GM12801 (cell line): ENCODE results near the gene SYNCRIP.

Experiments
- TF ChIP-seq, protein P1 (sequence below): IDR thresholded peaks from one replicate; pipeline ENCODE4 v1.5.1; 2011; ENCODE audit warnings: control low read depth; ENCODE audit not compliant: insufficient read length; ENCODE audit errors: extremely low read depth

Gene SYNCRIP

DNA sequence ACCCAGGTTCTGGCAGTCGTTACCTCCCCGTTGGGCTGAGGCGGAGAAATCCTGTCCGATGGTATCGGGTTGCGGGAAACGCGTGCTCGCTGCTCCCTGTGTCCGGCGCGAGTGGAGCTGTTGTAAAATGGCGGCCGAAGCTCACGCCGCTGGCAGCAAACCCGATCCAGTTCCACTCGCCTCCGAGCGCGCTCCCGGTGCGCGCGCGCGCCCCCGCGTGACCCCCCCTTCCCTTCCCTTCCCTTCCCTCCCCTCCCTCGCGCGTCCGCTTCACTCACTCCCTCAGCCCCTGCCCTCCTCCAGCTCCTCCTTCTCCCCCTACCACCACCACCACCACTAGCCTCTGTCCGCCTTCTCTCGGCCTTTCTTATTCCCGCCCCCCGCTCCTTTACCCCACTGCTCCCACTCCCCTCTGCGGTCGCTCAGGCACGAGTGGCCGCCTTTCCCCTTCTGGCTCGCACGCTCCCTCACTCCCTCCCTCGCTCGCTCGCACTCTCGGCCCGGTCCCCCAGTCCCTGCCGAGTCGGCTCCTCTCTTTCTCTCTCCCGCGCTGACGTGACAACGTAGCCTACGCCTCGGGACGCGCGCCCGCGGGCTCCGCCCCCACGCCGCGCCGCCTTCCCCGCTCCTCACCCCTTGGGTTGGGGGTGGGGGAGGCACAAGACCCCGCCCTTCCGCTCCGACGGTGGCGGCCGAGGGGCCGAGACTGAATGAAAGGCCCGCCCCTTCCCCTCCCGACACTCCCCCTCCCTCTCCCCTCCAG lies at the start of gene SYNCRIP:
Gene SYNCRIP, minus strand, starts transcription at position 113 of the 763 bp plus-strand sequence. CDS start 1,447 bp downstream, outside the sequence.
- TF ChIP-seq, protein P1, sequence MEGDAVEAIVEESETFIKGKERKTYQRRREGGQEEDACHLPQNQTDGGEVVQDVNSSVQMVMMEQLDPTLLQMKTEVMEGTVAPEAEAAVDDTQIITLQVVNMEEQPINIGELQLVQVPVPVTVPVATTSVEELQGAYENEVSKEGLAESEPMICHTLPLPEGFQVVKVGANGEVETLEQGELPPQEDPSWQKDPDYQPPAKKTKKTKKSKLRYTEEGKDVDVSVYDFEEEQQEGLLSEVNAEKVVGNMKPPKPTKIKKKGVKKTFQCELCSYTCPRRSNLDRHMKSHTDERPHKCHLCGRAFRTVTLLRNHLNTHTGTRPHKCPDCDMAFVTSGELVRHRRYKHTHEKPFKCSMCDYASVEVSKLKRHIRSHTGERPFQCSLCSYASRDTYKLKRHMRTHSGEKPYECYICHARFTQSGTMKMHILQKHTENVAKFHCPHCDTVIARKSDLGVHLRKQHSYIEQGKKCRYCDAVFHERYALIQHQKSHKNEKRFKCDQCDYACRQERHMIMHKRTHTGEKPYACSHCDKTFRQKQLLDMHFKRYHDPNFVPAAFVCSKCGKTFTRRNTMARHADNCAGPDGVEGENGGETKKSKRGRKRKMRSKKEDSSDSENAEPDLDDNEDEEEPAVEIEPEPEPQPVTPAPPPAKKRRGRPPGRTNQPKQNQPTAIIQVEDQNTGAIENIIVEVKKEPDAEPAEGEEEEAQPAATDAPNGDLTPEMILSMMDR, result no peak

DNA sequence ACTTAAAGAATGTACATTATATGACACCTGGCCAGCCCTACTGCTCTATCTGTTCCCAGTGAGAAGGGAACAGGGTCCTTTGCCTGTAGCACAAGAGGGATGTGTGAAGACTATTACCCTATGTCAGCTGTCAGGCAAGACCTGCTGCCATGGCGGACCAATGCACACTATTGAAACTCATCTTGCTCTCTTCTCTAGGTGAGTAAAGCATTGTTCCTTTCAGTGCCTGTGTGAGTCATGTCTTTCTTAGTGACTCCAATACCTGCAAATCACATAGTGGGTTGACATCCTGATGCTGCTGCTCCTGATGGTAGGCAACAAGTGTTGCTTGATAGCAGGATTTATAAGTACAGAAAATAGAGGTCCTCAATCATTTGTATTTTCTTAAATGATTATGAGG lies 48.8 kb upstream of the SYNCRIP start:
- TF ChIP-seq, protein P1, result no peak

DNA sequence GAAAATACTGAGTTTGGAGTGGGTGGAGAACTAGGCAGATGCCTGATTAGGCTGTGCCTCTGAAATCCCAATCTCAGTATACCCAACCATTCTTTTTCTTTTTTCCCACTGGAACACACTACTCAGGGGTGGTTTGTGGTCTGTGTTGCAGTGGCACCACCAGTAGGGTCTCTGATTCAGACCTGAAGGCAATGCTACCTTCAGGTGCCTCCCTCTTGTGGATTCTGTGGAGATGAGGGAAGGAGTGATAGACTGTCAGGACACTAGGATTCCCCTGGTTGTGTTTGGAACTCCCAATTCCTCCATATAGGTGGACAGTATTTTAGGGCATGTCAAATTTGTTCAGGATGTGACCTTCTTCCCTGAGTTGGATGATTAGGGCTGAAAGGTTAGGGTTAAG lies 47.4 kb upstream of the SYNCRIP start:
- TF ChIP-seq, protein P1, result no peak

DNA sequence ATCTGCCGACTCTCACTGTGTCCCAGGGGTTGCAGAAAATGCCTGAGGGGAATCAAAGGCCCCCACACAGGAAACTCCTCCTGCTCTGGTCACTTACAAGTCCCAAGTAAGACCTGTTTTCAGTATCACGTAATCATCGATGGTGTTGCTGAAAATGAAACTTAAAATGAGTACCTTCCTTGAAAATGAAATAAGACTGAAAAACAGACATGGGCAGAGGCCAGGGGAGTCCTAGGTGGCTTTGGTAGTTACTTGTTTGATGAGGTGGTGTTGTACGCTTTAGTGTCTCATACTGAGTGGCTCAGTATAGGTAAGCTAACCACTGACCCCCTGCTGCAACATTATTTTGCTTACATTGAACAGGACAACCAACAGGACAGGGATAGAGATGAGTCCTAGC lies 43.0 kb upstream of the SYNCRIP start:
- TF ChIP-seq, protein P1, result no peak

DNA sequence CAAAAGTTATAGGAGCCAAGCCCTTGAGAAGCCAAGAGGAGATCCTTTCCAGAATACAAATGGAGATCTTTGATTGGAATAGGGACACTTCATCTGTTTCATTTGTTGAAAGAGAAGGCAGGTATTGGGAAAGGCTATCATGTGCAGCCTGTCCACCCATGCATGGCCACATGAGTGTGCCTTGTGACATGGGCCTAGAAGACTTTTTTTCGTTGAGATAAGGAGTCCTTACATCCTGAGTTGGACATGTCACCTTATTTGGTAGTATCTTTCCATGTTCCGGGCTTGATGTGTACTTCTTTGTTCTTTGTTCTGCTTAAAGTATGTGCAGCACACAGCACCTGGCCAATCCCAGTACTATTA lies 42.1 kb upstream of the SYNCRIP start:
- TF ChIP-seq, protein P1, result no peak

DNA sequence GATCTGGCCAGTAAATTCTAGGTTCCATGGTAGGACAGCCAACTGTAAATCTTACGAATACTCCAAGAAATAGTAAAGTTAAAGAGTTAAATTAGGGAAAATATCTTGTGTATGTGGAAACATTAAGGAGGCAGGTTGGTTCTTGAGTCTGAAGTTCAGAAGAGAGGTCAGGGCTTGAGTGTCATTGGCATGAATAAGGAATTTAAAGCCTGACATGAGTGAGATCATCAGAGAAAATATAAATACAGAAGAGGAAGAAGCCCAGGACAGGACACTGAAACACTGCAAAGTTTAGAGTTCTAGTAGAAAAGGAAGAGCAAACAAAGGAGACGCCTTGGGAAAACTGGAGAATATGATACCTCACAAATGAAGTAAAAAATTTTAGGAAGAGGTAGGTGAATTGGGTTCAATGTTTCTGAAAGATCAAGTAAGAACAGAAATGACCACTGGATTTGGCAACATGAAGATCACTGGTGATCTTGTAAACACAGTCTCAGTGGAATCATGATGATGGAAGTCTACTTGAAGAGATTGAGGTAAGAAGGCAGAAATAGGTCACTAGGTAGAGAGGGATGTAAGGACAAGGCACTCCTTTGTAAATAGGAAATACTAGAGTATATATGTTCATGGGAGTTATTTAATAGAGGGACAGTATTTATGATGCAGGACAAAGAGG lies 41.6 kb upstream of the SYNCRIP start:
- TF ChIP-seq, protein P1, result no peak

DNA sequence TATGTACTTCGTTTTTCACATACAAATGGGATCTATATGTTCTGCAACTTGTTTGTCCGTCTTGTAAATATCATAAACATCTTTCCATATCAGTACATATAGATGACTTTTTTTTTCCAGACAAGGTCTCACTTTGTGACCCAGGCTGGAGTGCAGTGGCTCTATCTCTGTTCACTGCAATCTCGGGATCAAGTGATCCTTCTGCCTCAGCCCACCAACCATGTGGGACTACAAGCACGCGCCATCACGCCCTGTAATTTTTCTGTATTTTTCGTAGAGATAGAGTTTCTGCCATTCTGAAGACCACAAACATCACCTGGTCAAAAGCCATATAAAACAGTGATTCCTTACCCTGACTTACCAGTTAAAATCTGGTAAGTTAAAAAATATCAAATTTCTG lies 37.7 kb upstream of the SYNCRIP start:
- TF ChIP-seq, protein P1, result no peak
